ENCODE results near the gene HSDL2.
"Not testable (repeated sequence)": the region's sequence is repeated elsewhere in the genome, so short reads cannot be mapped to it uniquely, and the experiment has no call there.

The HSDL2 gene

GRCh38 chr9:112503170-112503569 lies 123.3 kb downstream of the HSDL2 start:
- DNase-seq: no peak

- no peak for DNase-seq
Observed at GRCh38 chr9:112505086-112505485, 125.2 kb downstream of the HSDL2 start.

DNA sequence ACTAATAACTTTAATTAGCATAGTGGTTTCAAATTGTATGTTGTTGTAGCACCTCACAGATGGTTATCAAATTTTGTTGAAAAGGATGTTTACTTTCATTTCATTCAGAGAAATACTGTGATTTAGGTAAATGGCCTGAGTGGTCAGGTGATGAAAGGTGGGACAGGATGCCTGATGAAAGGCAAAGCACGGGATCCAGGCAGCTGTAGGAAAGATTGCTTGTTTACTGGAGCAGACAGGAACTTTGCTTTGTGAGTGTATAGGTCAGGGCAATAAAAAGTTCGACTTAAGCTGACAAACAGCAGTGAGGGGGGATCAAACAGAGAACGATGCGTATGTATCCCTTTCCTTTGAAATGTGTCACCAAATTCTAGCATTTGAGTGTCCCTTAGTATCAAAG lies 125.7 kb downstream of the HSDL2 start:
- DNase-seq: no peak

DNA sequence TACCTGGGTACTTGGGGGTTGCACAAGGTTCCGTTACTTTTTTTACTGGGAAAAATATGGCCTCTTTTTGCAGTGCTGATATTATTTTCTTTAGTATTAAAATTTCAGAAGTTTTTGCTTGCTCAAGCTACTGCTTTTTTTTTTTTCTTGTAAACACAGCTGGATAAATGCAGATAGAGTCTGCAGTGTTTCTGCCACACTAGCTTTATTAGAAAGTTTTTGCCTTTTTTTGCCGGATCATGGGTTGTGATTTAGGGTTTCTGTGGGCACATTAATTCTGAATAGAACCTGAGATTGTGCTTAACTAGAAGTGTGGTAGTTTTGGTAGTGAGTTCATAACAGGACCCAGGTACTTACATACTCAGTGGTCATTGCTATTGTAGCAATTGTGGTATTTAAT lies 126.7 kb downstream of the HSDL2 start:
- no peak for DNase-seq

- no peak for DNase-seq
Observed at GRCh38 chr9:112507001-112507680, 127.2 kb downstream of the HSDL2 start.

DNA sequence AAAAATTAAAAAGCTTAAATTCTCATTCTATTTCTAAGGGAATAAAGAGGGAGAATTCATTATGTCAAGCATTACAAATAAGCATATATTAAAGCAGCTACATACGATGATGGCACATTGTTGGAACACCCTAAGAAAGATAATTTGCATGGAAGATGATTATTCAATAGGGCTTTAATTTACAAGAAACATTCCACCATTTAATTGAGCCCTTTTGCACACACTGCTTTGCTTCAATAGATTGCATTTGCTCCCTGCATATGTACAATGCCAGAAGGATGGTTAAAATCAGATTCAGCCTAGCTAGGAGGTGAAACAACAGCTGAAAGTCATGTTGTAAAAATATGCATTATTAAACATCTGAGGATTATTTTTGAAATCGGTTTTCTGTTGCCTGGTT lies 128.5 kb downstream of the HSDL2 start:
- no peak for DNase-seq

DNA sequence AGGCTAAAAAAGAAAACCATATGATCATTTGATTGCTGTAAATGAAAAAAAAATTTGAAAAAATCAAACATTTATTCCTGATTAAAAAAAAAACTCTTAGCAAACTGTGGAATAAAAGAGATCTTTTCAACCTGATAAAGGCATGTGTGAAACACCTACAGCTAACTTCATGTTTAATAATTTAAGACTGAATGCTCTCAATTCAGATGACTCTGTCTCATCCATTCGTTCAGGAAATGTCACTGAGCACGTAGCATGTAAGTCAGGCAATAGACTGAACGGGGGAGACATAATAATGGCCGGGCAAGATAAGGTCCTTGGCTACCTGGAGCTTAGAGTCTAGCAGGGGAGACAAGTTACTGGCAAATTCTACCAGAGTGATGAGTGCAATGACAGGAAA lies 132.5 kb downstream of the HSDL2 start:
- not testable (repeated sequence) for DNase-seq

- DNase-seq: no peak
Observed at GRCh38 chr9:112516769-112517168, 136.9 kb downstream of the HSDL2 start.

- DNase-seq: no peak
Observed at GRCh38 chr9:112520069-112520468, 140.2 kb downstream of the HSDL2 start.

- no peak for DNase-seq
Observed at GRCh38 chr9:112520656-112521055, 140.7 kb downstream of the HSDL2 start.

Data from GF-D8 (cell line).